Activated B cell treated with CpG ODN at 0.5 μM for 24 hours (primary cell): Measurements from ENCODE around the gene GRIA1. TPM values are rescaled to one million over a fixed set of nuclear protein-coding genes. Genes with fewer than 3 reads are reported as not detected.

ENCODE experiments used
- ATAC-seq: fragments of 200-7000 bp; cut with Tn5 transposase; one replicate; pipeline ENCODE4 v1.10.0; 2021; ENCODE audit warnings: low read depth, mild to moderate bottlenecking, moderate library complexity
- CTCF ChIA-PET: fragments of 350-600 bp; sonication (Branson Sonifier 250); formaldehyde crosslinking; loops from one replicate; lab custom pipeline; 2021; ENCODE audit warnings: antibody characterized with exemption; lab: Charles Lee
- POLR2A ChIA-PET: fragments of 350-600 bp; sonication (Branson Sonifier 250); formaldehyde crosslinking; loops from one replicate; lab custom pipeline; 2021; ENCODE audit warnings: antibody characterized with exemption; lab: Charles Lee
- DNase-seq: peaks from one replicate; pipeline ENCODE4 v3.0.0; 2022
- H3K27ac Mint-ChIP-seq: one replicate; pipeline ENCODE4 v1.8.0; 2020; ENCODE audit warnings: mixed read lengths
- H3K27me3 Mint-ChIP-seq: one replicate; pipeline ENCODE4 v1.8.0; 2021; ENCODE audit warnings: mixed read lengths
- H3K36me3 Mint-ChIP-seq: one replicate; pipeline ENCODE4 v1.8.0; 2021; ENCODE audit warnings: low read depth, mixed read lengths
- H3K4me1 Mint-ChIP-seq: one replicate; pipeline ENCODE4 v1.8.0; 2021; ENCODE audit warnings: mixed read lengths
- H3K4me3 Mint-ChIP-seq: one replicate; pipeline ENCODE4 v1.8.0; 2020; ENCODE audit warnings: mild to moderate bottlenecking, mixed read lengths
- H3K9me3 Mint-ChIP-seq: one replicate; pipeline ENCODE4 v1.8.0; 2020; ENCODE audit warnings: mixed read lengths
- intact Hi-C: fragments of 100-400 bp; cut with micrococcal nuclease; formaldehyde crosslinking; loops from one replicate; pipeline ENCODE4 v1.15.1; 2024
- total RNA-seq: library from RNA; stranded (reverse); gene quantifications from 2 replicates; pipeline ENCODE4 v1.2.3, GENCODE V29; 2022
- TF ChIP-seq, protein P1 (sequence below): fragments of 200-600 bp; IDR thresholded peaks from one replicate; pipeline ENCODE4 v1.8.0; 2022; ENCODE audit warnings: antibody characterized with exemption, mild to moderate bottlenecking

GRIA1 gene
- total RNA-seq, 1 donor from 2014 or later, result not detected

DNA sequence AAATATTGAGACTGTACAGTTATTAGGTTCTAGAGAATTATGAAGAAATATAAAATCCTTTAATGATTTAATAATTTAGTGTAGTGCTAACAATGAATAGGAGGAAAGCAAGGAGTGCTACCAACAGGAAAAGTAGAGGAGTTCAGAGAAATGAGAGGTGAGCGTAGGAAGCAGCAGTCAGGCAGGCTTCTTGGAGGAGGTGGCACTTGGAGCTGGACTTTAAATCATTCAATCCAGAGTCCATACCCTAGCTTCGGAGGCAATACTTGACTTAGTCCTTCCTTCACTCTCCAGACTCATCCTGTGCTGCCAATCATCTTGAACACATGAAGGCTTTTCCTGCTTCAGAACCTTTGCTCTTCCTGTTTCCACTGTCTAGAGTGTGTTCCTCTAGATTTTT is 254.3 kb downstream of the GRIA1 start:
- Mint-ChIP-seq H3K4me1 (no peaks in the 10 kb centered on the region), H3K36me3 (no peaks in the 10 kb centered on the region), H3K9me3 (no peaks in the 10 kb centered on the region), H3K27me3 (peaks cover 2% of the 10 kb centered on the region), H3K4me3 (no peak overlapping the region), H3K27ac (no peak overlapping the region)
- TF ChIP-seq, protein P1, sequence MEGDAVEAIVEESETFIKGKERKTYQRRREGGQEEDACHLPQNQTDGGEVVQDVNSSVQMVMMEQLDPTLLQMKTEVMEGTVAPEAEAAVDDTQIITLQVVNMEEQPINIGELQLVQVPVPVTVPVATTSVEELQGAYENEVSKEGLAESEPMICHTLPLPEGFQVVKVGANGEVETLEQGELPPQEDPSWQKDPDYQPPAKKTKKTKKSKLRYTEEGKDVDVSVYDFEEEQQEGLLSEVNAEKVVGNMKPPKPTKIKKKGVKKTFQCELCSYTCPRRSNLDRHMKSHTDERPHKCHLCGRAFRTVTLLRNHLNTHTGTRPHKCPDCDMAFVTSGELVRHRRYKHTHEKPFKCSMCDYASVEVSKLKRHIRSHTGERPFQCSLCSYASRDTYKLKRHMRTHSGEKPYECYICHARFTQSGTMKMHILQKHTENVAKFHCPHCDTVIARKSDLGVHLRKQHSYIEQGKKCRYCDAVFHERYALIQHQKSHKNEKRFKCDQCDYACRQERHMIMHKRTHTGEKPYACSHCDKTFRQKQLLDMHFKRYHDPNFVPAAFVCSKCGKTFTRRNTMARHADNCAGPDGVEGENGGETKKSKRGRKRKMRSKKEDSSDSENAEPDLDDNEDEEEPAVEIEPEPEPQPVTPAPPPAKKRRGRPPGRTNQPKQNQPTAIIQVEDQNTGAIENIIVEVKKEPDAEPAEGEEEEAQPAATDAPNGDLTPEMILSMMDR, result no peak
- intact Hi-C loops, result no loop called here
- CTCF ChIA-PET, result no interaction called here
- ATAC-seq (no peak), DNase-seq (no peak)
- POLR2A ChIA-PET, result no interaction called here

DNA sequence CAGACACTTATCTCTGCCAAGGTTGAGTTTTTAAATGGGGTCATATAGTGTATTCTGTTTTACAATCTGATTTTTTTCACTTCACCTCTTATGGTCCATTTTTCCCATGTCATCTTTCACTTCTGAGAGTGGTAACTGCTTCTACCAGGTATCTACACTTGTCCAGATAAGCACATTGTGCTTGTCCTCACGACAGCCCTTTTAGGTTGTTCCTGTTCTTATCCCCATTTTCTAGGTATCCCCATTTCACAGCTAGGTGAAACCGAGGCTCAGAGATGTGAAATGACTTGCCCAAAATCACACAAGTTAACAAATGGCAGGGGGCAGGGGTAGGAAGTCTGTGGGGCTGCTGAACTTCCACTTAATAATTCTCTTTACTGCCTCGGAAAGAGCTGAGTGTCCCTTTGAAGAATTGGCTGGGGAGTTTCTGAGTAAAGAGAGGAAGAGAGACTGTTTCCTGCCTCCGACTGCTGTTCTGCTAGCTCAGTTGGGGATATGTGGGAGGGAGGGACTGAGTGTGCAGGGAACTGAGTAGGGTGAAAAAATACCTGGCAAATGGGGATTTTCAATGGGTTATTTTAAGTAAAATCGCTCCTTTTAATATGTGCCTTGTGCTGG is 255.4 kb downstream of the GRIA1 start:
- Mint-ChIP-seq H3K36me3 (no peaks in the 10 kb centered on the region), H3K4me3 (no peak overlapping the region)
- POLR2A ChIA-PET, result no interaction called here

DNA sequence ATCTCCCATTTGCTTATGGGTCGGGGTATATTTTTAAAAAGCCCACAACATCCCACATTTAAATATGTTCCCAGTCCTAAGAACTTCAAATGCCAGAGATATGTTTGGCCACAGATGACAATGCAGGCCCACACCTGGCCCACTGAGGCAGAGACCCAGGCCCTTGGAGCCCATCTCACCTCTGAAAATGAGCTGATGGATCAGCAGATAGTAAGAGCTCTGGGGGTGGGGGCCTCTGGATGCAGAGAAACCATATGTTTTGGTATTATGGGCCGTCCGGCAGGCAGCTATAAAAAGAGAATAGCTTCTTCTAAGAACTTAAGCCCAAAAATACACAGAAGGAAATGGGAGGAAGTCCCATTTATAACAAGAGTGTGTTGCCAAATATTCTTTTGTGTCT is 256.0 kb downstream of the GRIA1 start:
- intact Hi-C loops, result no loop called here

More for the DNA sequence above, 255.4 kb downstream of the GRIA1 start:
- TF ChIP-seq, protein P1, result no peak
- H3K27ac Mint-ChIP-seq, result no peak overlapping the region
- H3K9me3 Mint-ChIP-seq, result no peaks in the 10 kb centered on the region
- no peaks in the 10 kb centered on the region for H3K27me3 Mint-ChIP-seq
- no peak for ATAC-seq
- no peaks in the 10 kb centered on the region for H3K4me1 Mint-ChIP-seq
- DNase-seq, result no peak
- CTCF ChIA-PET, result no interaction called here
- intact Hi-C loops, result no loop called here

DNA sequence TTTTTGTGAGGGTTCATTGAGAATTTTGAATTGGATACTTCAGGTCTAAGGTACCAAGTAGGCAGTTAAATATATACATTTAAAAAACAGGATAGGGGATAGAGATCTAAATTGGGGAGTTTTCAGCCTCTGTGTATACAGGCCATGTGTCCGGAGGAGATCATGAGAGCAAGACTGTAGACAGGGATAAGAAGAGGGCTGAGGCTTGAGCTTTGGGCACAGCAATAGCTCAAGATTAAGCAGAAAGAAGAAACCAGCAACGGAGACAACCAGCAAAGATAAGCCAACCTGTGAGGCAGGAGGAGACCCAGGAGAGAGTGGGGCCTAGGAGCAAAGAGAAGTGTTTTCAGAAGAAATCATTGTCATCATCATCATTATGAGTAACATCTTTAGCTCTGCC is 258.4 kb downstream of the GRIA1 start:
- Mint-ChIP-seq H3K36me3 (no peaks in the 10 kb centered on the region), H3K4me1 (no peaks in the 10 kb centered on the region), H3K27ac (no peak overlapping the region), H3K9me3 (no peaks in the 10 kb centered on the region), H3K4me3 (no peak overlapping the region), H3K27me3 (no peaks in the 10 kb centered on the region)
- ATAC-seq (no peak), DNase-seq (no peak)
- CTCF ChIA-PET, result no interaction called here
- TF ChIP-seq, protein P1, result no peak
- POLR2A ChIA-PET, result no interaction called here
- intact Hi-C loops, result no loop called here

More for the DNA sequence above, 256.0 kb downstream of the GRIA1 start:
- Mint-ChIP-seq H3K27ac (no peak overlapping the region), H3K36me3 (no peaks in the 10 kb centered on the region), H3K27me3 (no peaks in the 10 kb centered on the region), H3K9me3 (no peaks in the 10 kb centered on the region), H3K4me1 (no peaks in the 10 kb centered on the region), H3K4me3 (no peak overlapping the region)
- CTCF ChIA-PET, result no interaction called here
- no peak for DNase-seq
- no peak for ATAC-seq
- TF ChIP-seq, protein P1, result no peak
- POLR2A ChIA-PET, result no interaction called here

DNA sequence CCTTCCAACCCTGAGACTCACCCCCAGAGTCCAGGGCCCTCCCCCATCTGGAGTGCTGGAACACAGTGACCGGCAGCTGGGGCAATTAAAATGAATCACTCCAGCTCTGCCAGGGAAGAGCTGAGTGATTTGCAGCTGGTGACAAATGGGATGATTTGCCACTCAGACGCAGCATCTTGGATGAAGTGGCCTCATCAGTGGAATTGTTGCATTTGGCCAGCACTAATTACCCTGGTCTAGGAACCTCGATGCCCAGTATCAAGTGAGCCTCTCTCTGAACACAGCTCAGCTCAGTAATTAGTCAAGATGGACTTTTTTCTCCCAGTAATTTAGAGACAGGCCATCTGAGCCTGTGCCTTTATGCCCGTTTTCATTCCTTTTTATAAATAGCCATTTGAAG is 259.5 kb downstream of the GRIA1 start:
- H3K4me3 Mint-ChIP-seq, result no peak overlapping the region
- TF ChIP-seq, protein P1, result no peak
- ChIA-PET POLR2A (no interaction called here), CTCF (no interaction called here)
- no peak overlapping the region for H3K27ac Mint-ChIP-seq
- no peaks in the 10 kb centered on the region for H3K27me3 Mint-ChIP-seq
- no peak for ATAC-seq
- no peaks in the 10 kb centered on the region for H3K4me1 Mint-ChIP-seq
- H3K9me3 Mint-ChIP-seq, result no peaks in the 10 kb centered on the region
- no peaks in the 10 kb centered on the region for H3K36me3 Mint-ChIP-seq
- DNase-seq, result no peak
- intact Hi-C loops, result no loop called here
